HG02870 (cell line): ENCODE measurements around the gene SBNO2.

Experiments used
- ATAC-seq: cut with Tn5 transposase; IDR thresholded peaks from one replicate; pipeline ENCODE4 v1.9.1; 2021; ENCODE audit warnings: mild to moderate bottlenecking, moderate library complexity; ENCODE audit not compliant: unreplicated experiment

The SBNO2 gene

DNA sequence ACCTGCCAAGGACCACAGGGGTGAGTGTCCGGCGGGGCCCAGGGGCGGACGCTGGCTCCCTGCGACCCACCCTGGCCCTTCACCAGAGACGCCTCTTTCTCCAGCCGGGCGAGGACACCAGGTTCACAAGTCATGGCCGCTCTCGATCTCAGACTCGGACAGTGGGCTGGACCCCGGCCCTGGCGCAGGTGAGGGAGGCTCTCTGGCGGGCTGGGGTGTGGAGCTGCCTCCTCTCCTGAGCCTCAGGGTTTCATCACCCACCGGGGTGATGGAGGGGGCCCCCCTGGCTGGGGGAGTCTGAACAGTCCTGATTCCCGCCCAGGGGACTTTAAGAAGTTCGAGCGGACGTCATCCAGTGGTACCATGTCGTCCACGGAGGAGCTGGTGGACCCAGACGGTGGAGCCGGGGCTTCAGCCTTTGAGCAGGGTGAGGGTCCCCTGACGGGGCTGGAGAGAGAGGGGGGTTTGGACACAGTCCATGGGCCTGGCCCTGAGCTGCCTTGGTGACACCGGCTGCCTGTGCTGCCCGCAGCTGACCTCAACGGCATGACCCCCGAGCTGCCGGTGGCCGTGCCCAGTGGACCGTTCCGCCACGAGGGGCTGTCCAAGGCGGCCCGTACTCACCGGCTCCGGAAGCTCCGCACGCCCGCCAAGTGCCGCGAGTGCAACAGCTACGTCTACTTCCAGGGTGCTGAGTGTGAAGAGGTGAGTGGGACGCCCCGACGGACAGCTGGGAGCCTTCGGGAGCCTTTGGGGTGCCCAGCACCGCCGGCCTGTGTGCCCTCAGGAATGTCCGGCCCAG lies 93.5 kb downstream of the SBNO2 start:
- ATAC-seq = no peak

- ATAC-seq = no peak
Observed at GRCh38 chr19:1079566-1080111, 94.4 kb downstream of the SBNO2 start.

- ATAC-seq = no peak
Observed at GRCh38 chr19:1076951-1077350, 97.1 kb downstream of the SBNO2 start.

DNA sequence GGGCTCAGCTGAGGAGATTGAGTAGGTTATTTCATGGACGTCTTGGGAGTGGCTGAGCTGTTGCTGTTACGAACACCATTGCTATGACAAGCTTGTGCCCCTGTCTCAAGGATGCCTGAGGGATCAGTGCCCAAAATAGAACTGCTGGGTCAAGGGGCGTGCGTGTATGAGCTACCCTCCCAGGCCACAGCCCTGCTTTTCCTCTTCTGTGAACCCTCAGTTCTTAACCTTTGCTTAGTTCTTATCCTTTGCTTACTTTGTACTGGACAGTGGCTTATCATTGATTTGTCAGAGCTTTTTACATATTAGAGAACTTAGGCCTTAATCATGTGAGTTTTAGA lies 98.1 kb downstream of the SBNO2 start:
- ATAC-seq = no peak

DNA sequence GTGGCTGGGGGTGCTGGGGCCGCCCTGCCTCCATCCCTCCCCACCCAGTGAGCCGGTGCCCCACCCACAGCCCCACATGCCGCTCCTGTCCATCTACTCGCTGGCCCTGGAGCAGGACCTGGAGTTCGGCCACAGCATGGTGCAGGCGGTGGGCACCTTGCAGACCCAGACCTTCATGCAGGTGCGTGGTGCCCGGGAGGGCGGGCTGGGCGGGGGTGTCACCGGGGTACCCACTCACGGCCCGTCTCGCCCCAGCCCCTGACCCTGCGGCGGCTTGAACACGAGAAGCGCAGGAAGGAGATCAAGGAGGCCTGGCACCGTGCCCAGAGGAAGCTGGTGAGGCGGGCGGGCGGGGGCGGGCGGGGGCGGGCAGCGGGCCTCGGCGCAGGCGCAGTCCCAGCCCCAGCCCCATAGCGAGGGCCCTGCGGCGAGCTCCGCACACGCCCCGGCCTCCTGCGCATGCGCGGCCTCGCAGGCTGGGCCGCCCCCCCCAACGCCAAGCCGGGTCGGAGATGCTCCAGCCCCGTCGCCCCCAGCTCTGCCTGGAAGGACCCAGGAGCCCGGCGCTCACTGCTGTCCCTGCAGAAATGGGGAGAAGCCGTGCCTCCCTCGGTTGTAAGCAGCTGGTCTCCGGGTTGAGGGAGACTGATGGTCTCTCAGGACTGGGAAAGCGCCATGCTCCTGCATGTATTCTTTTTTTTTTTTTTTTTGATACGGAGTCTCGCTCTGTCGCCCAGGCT lies 99.4 kb downstream of the SBNO2 start:
- ATAC-seq = no peak

- ATAC-seq = no peak
Observed at GRCh38 chr19:1073956-1074517, 100.0 kb downstream of the SBNO2 start.

DNA sequence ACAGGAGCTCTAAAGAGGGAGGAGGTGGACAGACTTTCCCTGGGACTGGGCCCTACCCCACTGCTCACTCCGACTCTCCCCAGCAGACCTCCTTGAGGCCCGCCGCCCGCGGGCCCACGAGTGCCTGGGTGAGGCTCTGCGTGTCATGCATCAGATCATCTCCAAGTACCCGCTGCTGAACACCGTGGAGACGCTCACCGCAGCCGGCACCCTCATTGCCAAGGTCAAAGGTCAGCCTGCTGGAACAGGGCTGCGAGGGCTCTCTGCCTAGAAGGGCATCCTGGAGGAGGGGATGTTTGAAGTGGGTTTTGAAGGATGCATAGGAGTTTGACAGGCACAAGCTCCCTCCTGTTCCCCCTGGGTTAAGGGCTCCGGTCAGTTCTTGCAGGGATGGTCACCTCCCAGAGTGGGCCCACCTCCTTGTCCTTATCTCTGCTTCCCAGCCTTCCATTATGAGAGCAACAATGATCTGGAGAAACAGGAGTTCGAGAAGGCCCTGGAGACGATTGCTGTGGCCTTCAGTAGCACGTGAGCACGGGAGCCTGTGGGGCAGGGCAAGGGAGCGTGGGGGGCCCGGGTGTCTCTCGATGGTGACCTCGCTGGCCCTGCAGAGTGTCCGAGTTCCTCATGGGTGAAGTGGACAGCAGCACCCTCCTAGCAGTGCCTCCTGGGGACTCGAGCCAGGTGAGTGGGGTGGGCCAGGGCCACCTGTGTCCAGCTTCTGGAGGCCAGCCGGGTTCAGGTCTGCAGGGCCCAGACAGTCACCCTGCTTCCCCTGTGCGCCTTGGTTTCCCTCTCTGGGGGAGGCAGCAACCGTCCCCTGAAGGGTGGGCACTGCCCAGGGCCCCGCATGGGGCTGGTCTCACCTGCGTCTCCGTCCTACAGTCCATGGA lies 100.8 kb downstream of the SBNO2 start:
- ATAC-seq = no peak

DNA sequence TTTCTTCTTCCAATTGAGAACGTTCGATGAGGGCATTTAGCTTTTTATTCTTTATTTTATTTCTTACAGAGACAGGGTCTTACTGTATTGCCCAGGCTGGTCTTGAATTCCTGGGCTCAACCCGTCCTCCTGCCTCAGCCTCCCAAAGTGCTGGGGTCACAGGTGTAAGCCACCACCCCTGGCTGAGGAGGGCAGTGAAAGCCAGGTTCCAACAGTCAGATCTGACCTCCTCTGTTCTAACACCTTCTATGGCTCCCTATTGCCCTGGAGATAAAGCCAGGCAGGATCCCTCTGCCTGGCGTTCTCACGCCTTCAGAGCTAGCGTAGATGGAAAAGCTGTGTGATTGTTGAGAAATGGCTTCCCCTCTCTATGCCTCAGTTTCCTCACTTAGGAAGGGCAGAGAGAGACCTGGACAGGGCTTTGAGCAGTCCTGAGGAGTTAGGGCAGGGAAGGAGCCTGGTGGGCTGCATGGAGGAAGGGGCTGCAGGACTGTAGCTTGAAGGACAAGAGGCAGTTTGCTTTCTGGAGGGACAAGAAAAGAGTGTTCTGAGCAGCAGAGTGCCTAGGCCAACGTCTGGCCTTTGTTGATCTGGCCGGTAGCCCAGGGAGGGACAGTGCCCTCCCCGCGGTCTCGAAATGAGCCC lies 101.6 kb downstream of the SBNO2 start:
- no peak for ATAC-seq

GRCh38 chr19:1070931-1071791 lies 102.9 kb downstream of the SBNO2 start:
- ATAC-seq = no peak

GRCh38 chr19:1070576-1070930 lies 103.5 kb downstream of the SBNO2 start:
- ATAC-seq = no peak

GRCh38 chr19:1069009-1069779 lies 104.9 kb downstream of the SBNO2 start:
- ATAC-seq = no peak

GRCh38 chr19:1068009-1069001 lies 105.8 kb downstream of the SBNO2 start:
- no peak for ATAC-seq

- no peak for ATAC-seq
Observed at GRCh38 chr19:1067341-1067957, 106.6 kb downstream of the SBNO2 start.

GRCh38 chr19:1066748-1067340 lies 107.2 kb downstream of the SBNO2 start, which contains the start of gene ARHGAP45:
TSS of gene ARHGAP45 (plus strand) at chr19:1067167. CDS start at chr19:1067406, 239 bp downstream.
- ATAC-seq = no peak

GRCh38 chr19:1066251-1066747 lies 107.8 kb downstream of the SBNO2 start:
- ATAC-seq = no peak

DNA sequence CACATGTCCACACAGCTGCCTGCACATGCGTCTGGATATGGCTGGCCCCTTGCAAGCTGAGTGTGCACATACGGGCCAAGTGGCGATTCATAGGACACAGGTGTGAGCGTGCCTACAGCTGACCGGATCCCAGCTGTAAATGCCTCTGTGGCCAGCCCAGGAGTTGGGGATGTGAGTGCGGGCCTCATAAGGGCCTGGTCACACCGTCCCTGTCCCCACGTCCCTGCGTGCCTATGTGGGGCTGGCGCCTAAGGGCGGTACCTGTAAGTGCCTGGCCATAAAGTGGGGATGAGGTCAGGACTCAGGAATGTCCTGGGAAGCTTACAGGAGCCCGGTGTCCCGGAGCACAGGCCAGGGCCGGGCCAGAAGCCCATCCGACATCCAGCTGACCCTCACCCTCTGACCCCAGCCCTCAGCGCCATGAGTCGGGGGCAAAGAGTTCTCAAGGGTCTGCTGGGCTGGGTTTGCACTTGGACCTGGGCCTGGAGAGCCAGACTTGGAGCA lies 108.4 kb downstream of the SBNO2 start:
- no peak for ATAC-seq
